ENCODE measurements around the gene LRRC36. TPM values are rescaled to one million over a fixed set of nuclear protein-coding genes. Genes with fewer than 3 reads are reported as not detected.

The LRRC36 gene
- total and polyA plus RNA-seq, 12 donors, result 0.26 to 0.88 (median 0.42) TPM; not detected in 9

- intact Hi-C loops (cut with DNase I), result loop anchor here in 4 of 10 donors (5.0 to 10.0 kb wide), 4 partner anchors 112 to 135 kb away; partner anchors contain the start of gene PLEKHG4 (in 1 of the 4)
Measured at GRCh38 chr16:67397036-67397801, 70.6 kb downstream of the LRRC36 start.

GRCh38 chr16:67397812-67398545 is 71.4 kb downstream of the LRRC36 start:
- ATAC-seq (no peak), DNase-seq (no peak)
- no peaks in the 10 kb centered on the region for H3K36me3 ChIP-seq
- intact Hi-C loops (cut with DNase I), result loop anchor here in 4 of 10 donors (5.0 to 10.0 kb wide), 4 partner anchors 113 to 136 kb away; partner anchors contain the start of gene PLEKHG4 (in 1 of the 4)
- TF ChIP-seq CTCF (IDR thresholded peaks at IDR 0.05), result no peak
- 84 to 85% methylated on average over 22 of the region's 22 CpGs for WGBS, 2 donors
- no peak overlapping the region for H3K4me3 ChIP-seq
- H3K4me1 ChIP-seq, result peaks cover 24 to 65% (median 53%) of the 10 kb centered on the region in 9 donors
- H3K27me3 ChIP-seq, result peaks cover 0 to 52% (median 9%) of the 10 kb centered on the region in 7 donors
- no peaks in the 10 kb centered on the region for H3K9me3 ChIP-seq
- H3K27ac ChIP-seq, result peak overlapping the region in 7 of 10 donors; percentile 26 to 88 (median 85)

More at GRCh38 chr16:67397036-67397801, 70.6 kb downstream of the LRRC36 start:
- H3K27ac ChIP-seq, result peak overlapping the region in 9 of 10 donors; percentile 71 to 88 (median 83)
- ATAC-seq (peak; percentile 14 to 59 (median 34)), DNase-seq (peak; percentile 84 to 88)
- peaks cover 0 to 60% (median 9%) of the 10 kb centered on the region in 7 donors for H3K27me3 ChIP-seq
- no peaks in the 10 kb centered on the region for H3K9me3 ChIP-seq
- H3K36me3 ChIP-seq, result no peaks in the 10 kb centered on the region
- 61 to 62% methylated on average over 15 of the region's 15 CpGs for WGBS, 2 donors
- peaks cover 27 to 72% (median 57%) of the 10 kb centered on the region in 9 donors for H3K4me1 ChIP-seq
- no peak overlapping the region for H3K4me3 ChIP-seq
- TF ChIP-seq CTCF (IDR thresholded peaks at IDR 0.05), result no peak

- no peak for TF ChIP-seq CTCF (IDR thresholded peaks at IDR 0.05)
- Histone ChIP-seq H3K27ac (peak overlapping the region in 6 of 10 donors; percentile 8 to 88 (median 86)), H3K9me3 (no peaks in the 10 kb centered on the region), H3K4me3 (peak overlapping the region in 4 of 10 donors; percentile 23 to 38 (median 28)), H3K27me3 (peaks cover 0 to 45% (median 7%) of the 10 kb centered on the region in 7 donors), H3K4me1 (peaks cover 23 to 58% (median 49%) of the 10 kb centered on the region in 9 donors), H3K36me3 (no peaks in the 10 kb centered on the region)
- intact Hi-C loops (cut with DNase I), result loop anchor here in 4 of 10 donors (5.0 to 10.0 kb wide), 4 partner anchors 114 to 136 kb away; partner anchors contain the start of gene PLEKHG4 (in 1 of the 4)
- WGBS, 2 donors, result 91 to 94% methylated on average over 19 of the region's 19 CpGs
- ATAC-seq (no peak), DNase-seq (no peak)
Measured at GRCh38 chr16:67398546-67399217, 72.1 kb downstream of the LRRC36 start.

Data from heart right ventricle (tissue), 16 donors.